Measurements from ENCODE around the gene NADSYN1.

- TF ChIP-seq CTCF (IDR thresholded peaks at IDR 0.05): no peak
- TF ChIP-seq POLR2A (IDR thresholded peaks at IDR 0.05): no peak
Measured at GRCh38 chr11:71410363-71410966, 42.5 kb upstream of the NADSYN1 start.
